ENCODE results near the gene WNT1. TPM values are rescaled to one million over a fixed set of nuclear protein-coding genes. Genes with fewer than 3 reads are reported as not detected.

Gene WNT1
- total RNA-seq, 1 experiment from 2014 or later = not detected

DNA sequence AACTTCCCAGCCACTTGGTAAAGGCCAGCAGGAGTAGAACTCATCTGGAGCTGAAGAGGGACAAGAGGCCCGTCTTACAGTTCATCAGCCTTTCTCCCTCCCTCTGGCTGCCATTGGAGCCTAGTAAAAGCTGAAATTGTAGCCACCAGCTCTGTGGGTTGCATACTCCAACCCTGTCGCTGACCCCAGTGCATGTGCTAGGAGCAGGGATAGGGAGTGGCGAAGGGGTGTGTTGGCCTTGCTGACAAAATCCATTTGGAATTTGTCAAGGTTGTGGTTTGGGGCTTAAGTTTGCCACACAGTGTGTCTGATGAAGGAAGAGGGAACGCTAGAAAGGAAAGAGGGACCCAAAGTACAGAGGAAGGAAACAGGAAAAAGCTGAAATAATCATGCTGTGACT, 16.8 kb upstream of the WNT1 start:
- peak; percentile 51 for DNase-seq (ENCODE audit: low read depth)

DNA sequence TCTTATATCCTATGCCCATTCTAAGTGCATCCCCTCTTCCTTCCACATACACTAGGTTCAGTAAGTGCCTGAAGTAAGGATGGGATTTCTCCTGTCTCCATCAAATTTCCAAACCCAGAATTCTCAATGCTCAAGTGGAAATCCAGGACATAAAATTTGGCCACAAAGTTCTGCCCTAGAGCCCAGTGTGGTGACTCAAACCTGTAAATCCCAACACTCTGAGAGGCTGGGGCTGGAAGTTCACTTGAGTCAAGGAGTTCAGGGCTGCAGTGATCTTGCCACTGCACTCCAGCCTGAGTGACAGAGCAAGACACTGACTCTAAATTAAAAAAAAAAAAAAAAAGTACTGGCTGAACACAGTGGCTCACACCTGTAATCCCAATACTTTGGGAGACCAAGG, 16.3 kb upstream of the WNT1 start:
- DNase-seq (ENCODE audit: low read depth) = no peak

- no peak for DNase-seq (ENCODE audit: low read depth)
Measured at GRCh38 chr12:48965298-48965838, 12.8 kb upstream of the WNT1 start.

GRCh38 chr12:48966177-48966895, 11.8 kb upstream of the WNT1 start:
- no peak for DNase-seq (ENCODE audit: low read depth)

GRCh38 chr12:48967991-48968390, 10.1 kb upstream of the WNT1 start:
- no peak for DNase-seq (ENCODE audit: low read depth)

DNA sequence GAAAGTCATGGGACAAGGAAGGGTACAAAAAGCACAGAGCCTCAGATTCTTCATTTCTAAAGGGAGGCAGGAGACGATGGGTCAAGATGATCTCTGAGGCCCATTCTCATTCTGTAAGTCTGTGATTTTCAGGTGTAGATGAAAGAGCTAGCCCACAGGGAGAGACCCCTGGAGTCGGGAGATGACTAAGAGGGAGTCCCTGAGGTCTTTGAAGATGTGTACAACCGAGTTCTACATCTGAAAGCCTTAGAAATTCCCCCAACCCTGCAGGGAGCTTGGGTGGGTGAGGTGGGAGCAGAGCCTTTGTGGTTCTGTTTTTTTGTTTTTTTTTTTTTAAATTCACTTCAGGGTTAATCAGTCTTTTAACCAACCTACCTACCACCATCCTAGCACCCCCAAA, 9.7 kb upstream of the WNT1 start:
- no peak for DNase-seq (ENCODE audit: low read depth)

DNA sequence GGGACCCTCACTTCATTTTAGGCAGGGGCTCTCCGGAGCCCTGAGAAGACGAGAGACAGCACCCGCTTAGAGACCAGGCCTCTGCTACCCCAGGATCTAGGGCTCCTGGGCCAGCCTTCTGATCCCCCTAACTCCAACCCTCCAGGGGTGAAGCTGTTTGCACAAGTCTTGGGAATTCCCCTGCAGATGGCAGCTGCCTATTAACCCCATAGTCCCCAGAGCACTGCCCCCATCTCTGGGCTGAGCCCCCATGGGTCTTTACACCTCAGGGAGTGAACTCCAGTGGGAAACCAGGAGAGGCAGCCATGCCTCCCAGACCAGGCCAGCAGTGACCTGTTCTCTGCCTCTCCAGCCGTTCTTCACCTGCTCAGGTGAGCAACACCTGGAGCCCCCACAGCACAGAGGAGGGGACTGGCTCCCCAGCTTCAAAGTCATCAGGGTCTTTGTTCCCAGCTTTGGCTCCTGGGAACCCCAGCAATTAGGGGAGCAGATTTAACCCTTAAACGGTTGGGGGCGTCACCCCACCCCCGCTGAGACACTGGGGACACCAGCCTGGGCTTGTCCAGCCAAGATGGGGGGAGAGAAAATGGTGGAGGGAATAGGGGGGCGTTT, 8.9 kb upstream of the WNT1 start:
- no peak for DNase-seq (ENCODE audit: low read depth)

DNA sequence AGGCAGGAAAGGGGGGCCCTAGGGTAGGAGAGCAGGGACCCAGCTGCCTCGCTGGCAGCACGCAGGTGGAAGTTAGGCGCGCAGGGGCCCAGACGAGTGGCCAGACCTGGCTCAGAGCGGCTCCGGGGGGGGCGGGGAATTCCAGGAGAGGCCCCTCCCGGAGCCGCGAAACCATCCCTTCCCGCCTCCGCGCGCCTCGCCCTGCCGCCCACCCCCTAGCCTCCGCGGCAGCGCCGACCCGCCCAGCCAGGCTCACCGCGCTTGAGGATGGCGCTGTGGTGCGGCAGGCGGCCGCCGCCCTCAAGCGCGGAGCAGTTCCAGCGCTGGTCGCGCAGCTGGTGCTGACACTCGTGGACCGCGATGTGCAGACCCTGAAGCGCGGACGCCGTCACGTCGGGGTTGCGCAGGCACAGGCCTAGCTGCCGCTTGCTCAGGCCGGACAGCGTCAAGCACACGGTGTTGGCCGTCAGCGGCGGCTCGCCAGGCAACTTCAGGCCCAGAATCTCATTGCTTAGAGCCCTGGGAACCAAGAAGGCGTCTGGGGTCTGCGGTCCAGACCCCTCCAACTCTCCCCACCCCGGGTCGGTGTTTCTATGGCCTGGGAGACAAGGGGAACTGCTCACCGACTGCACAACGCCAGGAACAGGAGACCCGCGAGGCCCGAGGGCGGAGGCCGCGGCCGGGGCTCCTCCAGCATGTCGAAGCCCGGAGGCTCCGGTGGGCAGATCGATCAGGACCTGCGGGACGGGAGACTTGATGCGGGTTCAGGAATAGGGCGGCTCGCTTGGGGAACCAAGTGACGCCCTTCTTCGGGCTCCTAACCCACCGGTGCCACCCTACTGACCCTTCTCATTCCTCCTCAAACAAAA, 8.1 kb upstream of the WNT1 start:
- DNase-seq (ENCODE audit: low read depth) = no peak

DNA sequence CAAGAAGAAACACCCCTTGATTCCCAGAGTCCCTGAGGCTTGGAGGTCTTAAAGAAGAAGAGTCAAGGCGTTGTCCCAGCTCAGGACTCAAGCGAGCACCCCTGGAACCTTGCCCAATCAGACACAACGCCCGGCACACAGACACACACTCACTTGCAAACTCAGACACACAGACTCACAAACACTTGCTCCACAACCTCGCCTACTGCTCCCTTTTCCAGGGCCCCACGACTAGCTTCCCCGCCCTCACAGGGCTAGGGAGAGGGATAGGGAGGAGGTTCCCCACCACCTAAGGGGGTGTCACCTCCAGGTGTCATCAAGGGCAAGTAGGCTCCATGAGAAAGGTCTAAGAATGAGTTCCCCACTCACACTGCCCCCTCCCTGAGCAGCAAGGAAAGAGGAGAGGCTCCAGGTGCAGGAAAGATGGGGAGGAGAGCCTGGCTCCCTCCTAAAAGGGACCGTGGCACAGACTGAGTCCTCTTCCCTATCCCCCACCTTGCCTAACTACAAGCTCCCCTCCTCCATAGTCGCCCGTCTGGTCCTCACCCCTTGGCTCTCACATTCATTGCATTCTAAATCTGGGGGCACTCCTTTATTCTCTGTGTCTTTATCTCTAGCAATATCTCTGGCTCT, 7.3 kb upstream of the WNT1 start:
- DNase-seq (ENCODE audit: low read depth) = no peak

DNA sequence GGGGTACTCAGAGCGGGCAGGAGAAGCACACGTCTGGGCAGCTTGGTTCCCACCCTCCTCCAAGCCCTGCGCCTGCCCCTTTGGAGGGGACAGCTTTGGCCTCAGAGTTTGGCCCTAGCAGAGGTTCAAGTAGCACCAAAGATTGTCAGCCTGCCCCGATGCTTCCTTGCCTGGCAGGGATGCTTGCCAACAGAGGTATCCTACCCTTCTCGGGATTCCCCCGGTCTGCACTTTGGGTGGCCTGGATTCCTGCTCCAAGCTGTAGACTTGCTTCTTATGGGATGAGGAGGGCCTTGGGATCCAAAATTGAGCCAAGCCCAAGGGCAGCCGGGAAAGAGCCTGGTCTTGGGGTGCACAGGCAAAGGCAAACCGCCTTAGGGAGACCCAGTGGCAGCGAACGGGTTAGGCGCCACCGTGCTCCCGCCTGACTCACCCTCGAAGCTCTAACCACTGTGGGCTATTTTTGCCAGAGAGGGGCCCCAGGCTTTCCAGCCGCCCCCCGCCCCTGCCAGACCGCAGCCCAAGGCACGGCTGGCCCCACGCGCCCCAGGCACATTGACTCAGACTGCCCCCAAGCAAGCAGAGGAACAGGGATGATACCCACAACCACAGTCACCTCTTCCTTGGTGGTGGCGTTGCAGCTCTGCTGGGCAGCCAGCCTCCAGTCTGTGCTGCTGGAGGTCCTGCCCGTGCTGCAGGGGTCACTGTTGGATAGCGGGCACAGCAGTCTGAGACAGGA, 5.7 kb upstream of the WNT1 start:
- peak; percentile 73 for DNase-seq (ENCODE audit: low read depth)

- no peak for DNase-seq (ENCODE audit: low read depth)
Measured at GRCh38 chr12:48972952-48973483, 5.1 kb upstream of the WNT1 start.

GRCh38 chr12:48973531-48973930, 4.6 kb upstream of the WNT1 start:
- no peak for DNase-seq (ENCODE audit: low read depth)

- peak; percentile 75 for DNase-seq (ENCODE audit: low read depth)
Measured at GRCh38 chr12:48973941-48974673, 4.0 kb upstream of the WNT1 start.

DNA sequence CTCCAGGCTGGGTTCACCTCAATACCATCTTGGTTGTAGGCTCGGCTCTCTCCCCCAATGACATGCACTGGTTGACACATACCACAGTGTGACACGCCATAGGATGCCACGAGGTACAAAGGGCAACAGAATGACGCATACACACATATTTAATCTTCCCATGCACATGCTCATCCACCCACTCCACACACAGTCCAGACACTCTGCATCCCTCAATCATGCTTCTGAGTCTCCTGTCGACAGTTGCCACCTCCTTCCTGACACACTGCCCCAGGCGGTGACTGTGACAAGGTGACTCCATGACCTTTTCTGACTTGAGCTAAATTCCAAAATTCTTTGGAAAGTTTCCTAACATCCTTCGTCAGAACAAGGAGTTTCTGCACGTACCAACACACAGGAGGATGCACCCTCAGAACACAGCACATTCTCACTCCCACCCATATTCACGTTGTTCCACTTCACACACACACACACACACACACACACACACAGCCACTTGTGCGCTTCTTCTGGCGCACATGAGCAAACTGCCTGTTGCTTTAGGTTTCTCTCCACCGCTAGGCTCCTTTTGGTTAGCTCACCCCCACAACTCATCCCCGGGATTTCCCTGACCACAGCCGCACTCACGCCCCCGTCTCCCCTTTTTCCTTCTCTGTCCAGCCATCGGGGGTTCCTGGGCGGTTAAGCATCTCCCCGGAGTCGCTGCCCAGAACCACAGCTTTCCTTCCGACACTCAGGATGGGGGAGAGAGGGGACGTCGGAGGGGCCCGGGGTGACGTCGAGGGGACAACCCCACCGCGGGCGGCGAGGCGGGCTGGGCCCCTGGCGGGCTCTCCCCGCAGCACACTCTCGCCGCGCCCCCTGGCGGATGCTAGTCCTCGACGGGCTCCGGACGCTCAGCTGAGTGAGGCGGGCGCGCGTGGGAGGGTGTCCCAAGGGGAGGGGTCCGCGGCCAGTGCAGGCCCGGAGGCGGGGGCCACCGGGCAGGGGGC, 536 bp upstream of the WNT1 start:
- DNase-seq (ENCODE audit: low read depth) = peak; percentile 70

- no peak for DNase-seq (ENCODE audit: low read depth)
Measured at GRCh38 chr12:48978741-48979601, 849 bp downstream of the WNT1 start.

GRCh38 chr12:48979602-48980388, 1.7 kb downstream of the WNT1 start:
- no peak for DNase-seq (ENCODE audit: low read depth)

- DNase-seq (ENCODE audit: low read depth) = no peak
Measured at GRCh38 chr12:48980389-48980952, 2.3 kb downstream of the WNT1 start.

Measured in Daoy (cell line).